Pancreas (tissue), 10 donors: ENCODE results near the gene SRMS. TPM values are rescaled to one million over a fixed set of nuclear protein-coding genes. Genes with fewer than 3 reads are reported as not detected.

Experiments used
- ATAC-seq, 4 donors: fragments of 200-7000 bp; cut with Tn5 transposase; one replicate each; pipeline versions ENCODE4 v1.8.0 to v1.9.1; 2020; ENCODE audit warnings: mild to moderate bottlenecking in 4 of 4, moderate library complexity in 4 of 4
- DNase-seq, 6 donors: peaks; one replicate each; pipeline ENCODE4 v3.0.0-alpha.2; 2020
- FAIRE-seq: peaks from 2 replicates; lab custom pipeline; 2012; peaks lifted over from hg19 to GRCh38; lab: Jason Lieb, UNC
- H3K27ac ChIP-seq, 4 donors: fragments of 200-600 bp; sonication (generic); 1 replicate in 3 of 4; 2 replicates in 1 of 4; pipeline versions ENCODE4 v1.5.0 to v1.8.0; 2020
- H3K27me3 ChIP-seq, 4 donors: fragments of 200-600 bp; one replicate each; pipeline ENCODE4 v1.8.0; 2021
- H3K36me3 ChIP-seq, 3 donors: fragments of 200-600 bp; sonication (generic) in 1 of 3; one replicate each; pipeline versions ENCODE4 v1.5.0 to v1.8.0; 2020 to 2021
- H3K4me1 ChIP-seq, 3 donors: fragments of 200-600 bp; one replicate each; pipeline ENCODE4 v1.8.0; 2021
- H3K4me3 ChIP-seq, 4 donors: fragments of 200-600 bp; sonication (generic) in 2 of 4; one replicate each; pipeline versions ENCODE4 v1.5.0 to v1.8.0; 2020 to 2021
- H3K9me3 ChIP-seq, 4 donors: fragments of 200-600 bp; one replicate each; pipeline ENCODE4 v1.8.0; 2021
- WGBS, 2 donors: extraction: QIAGEN DNeasy Blood & Tissue Kit; methylation state at CpG; one replicate each; pipeline ENCODE4 v1.1.7; 2013; 5-methylcytosine and 5-hydroxymethylcytosine counted together
- intact Hi-C, 3 donors: fragments of 100-400 bp; cut with DNase I; formaldehyde crosslinking; loops; one replicate each; pipeline versions ENCODE4 v1.11.1 to v1.14.2; 2022
- polyA plus RNA-seq, 2 donors: library from polyadenylated mRNA; stranded (reverse); fragments of 200-250 nt; gene quantifications; one replicate each; pipeline ENCODE4 v1.2.3, GENCODE V29; 2013
- total RNA-seq, 6 donors: library from RNA; stranded (reverse); fragmentation: NEBNext Ultra II Directional in 4 of 6; extraction: Animal tissue kit (Norgen Biotek cat#: 25700) in 4 of 6; gene quantifications; one replicate each; pipeline versions ENCODE4 v1.2.1 to v1.2.4, GENCODE V29; 2021 to 2023
- TF ChIP-seq, protein P1 (sequence below), 4 donors: fragments of 200-600 bp; sonication (generic) in 3 of 4; IDR thresholded peaks; one replicate each; pipeline versions ENCODE4 v1.5.0 to v1.8.0; 2021; ENCODE audit warnings: antibody characterized with exemption in 4 of 4
- donor health status: healthy with polysubstance abuse.
- donor health status: DM: no; HTN: no; CAD: no; lungs with moderate emphysema.
- donor health status: DM: no; HTN: no; CAD: no.
- donor health status: control.
- donor health status: control.
- donor health status: Bipolar disorder and iron deficiency.
- donor health status: DM: yes; HTN: yes; CAD: no.
- donor health status: DM: no; HTN: no; CAD: no.
- donor health status: DM: no; HTN: no; CAD: no.
- donor health status: DM: yes; HTN: yes; CAD: no.

SRMS gene
- total and polyA plus RNA-seq, 8 donors: not detected

DNA sequence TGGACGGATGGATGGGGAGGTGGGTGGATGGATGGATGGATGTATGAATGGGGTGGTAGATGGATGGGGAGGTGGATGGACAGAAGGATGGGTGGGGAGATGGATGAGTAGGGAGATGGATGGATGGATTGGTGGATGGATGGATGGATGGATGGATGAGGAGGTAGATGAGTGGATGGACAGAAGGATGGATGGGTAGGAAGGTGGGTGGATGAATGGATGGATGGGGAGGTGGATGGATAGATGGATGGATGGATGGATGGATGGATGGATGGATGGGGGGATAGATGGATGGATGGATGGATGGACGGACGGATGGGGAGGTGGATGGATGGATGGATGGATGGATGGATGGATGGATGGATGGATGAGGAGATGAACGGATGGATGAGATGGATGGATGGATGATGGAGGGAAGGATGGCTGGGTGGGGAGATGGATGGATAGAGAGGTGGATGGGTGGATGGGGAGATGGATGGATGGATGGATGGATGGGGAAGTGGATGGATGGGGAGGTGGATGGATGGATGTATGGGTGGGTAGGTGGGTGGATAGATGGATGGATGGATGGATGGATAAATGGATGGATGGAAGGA, 55.8 kb downstream of the SRMS start:
- no peak overlapping the region for H3K4me3 ChIP-seq
- TF ChIP-seq, protein P1, sequence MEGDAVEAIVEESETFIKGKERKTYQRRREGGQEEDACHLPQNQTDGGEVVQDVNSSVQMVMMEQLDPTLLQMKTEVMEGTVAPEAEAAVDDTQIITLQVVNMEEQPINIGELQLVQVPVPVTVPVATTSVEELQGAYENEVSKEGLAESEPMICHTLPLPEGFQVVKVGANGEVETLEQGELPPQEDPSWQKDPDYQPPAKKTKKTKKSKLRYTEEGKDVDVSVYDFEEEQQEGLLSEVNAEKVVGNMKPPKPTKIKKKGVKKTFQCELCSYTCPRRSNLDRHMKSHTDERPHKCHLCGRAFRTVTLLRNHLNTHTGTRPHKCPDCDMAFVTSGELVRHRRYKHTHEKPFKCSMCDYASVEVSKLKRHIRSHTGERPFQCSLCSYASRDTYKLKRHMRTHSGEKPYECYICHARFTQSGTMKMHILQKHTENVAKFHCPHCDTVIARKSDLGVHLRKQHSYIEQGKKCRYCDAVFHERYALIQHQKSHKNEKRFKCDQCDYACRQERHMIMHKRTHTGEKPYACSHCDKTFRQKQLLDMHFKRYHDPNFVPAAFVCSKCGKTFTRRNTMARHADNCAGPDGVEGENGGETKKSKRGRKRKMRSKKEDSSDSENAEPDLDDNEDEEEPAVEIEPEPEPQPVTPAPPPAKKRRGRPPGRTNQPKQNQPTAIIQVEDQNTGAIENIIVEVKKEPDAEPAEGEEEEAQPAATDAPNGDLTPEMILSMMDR (IDR thresholded peaks at IDR 0.05): no peak
- H3K27me3 ChIP-seq: no peaks in the 10 kb centered on the region
- 44 to 55% methylated on average over 4 of the region's 4 CpGs for WGBS, 2 donors
- H3K27ac ChIP-seq: no peak overlapping the region
- no peaks in the 10 kb centered on the region for H3K9me3 ChIP-seq
- no peaks in the 10 kb centered on the region for H3K36me3 ChIP-seq
- no peak for DNase-seq
- intact Hi-C loops: no loop called here
- no peak for FAIRE-seq
- peaks cover 0 to 3% (median 0%) of the 10 kb centered on the region in 3 donors for H3K4me1 ChIP-seq
- no peak for ATAC-seq

DNA sequence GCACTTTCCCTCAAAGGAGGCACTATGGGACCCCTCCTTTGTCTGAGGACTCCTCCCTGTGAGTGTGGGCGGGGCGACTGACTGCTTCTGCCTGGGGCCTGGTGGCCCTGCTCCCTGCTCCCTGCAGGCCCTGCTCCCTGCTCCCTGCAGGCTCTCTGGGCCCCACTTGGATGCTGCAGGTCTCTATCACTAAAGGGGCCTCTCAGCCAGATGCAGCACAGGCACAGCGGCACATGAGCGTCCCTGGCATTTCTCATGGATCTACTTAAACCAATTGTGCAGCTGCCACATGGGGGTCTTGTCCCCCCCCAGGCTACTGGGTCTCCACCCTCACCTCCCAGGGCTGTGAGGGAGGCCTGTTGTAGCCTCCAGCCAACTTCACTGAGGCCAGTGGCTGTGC, 56.5 kb downstream of the SRMS start:
- TF ChIP-seq, protein P1 (IDR thresholded peaks at IDR 0.05): no peak
- Histone ChIP-seq H3K4me3 (no peak overlapping the region), H3K27me3 (no peaks in the 10 kb centered on the region), H3K36me3 (no peaks in the 10 kb centered on the region), H3K9me3 (no peaks in the 10 kb centered on the region), H3K27ac (no peak overlapping the region), H3K4me1 (no peaks in the 10 kb centered on the region)
- intact Hi-C loops: no loop called here
- WGBS, 2 donors: 46 to 58% methylated on average over 4 of the region's 4 CpGs
- DNase-seq (peak in 2 of 6 donors; percentile 5 to 43), ATAC-seq (no peak), FAIRE-seq (no peak)

Other genes with a start within 250 kb of the SRMS start
- gene CHRNA4, start 186.4 kb downstream of the SRMS start, total RNA-seq: under 1 TPM in 1 of 6 donors, not detected in 5; 0.47 TPM
- gene CHRNA4, start 186.4 kb downstream of the SRMS start, polyA plus RNA-seq: under 1 TPM in 1 of 2 donors, not detected in 1; 0.02 TPM
- 1 to 10 TPM in 4 of 6 donors, under 1 TPM in 2; 0.54 to 2.1 (median 1.4) TPM for gene KCNQ2, start 75.1 kb downstream of the SRMS start, total RNA-seq
- 10 to 100 TPM in 1 of 2 donors, 1 to 10 TPM in 1; 5.8 to 12.5 TPM for gene KCNQ2, start 75.1 kb downstream of the SRMS start, polyA plus RNA-seq
- 10 to 100 TPM in 4 of 6 donors, 1 to 10 TPM in 2; 5.0 to 22.9 (median 15.4) TPM for gene EEF1A2, start 48.7 kb downstream of the SRMS start, total RNA-seq
- 10 to 100 TPM; 28.2 to 86.9 TPM for gene EEF1A2, start 48.7 kb downstream of the SRMS start, polyA plus RNA-seq
- gene PPDPF, start 27.0 kb downstream of the SRMS start, total RNA-seq: 100 to 1,000 TPM in 4 of 6 donors, 10 to 100 TPM in 2; 77.7 to 194 (median 134) TPM
- 100 to 1,000 TPM; 205 to 224 TPM for gene PPDPF, start 27.0 kb downstream of the SRMS start, polyA plus RNA-seq
- gene PTK6, start 10.4 kb downstream of the SRMS start, total RNA-seq: 1 to 10 TPM in 3 of 6 donors, under 1 TPM in 3; 0.61 to 4.5 (median 1.2) TPM
- 1 to 10 TPM in 1 of 2 donors, under 1 TPM in 1; 0.91 to 2.6 TPM for gene PTK6, start 10.4 kb downstream of the SRMS start, polyA plus RNA-seq
- gene FNDC11, start 6.4 kb upstream of the SRMS start, total RNA-seq: under 1 TPM in 4 of 6 donors, not detected in 2; 0.06 to 0.25 (median 0.09) TPM
- gene FNDC11, start 6.4 kb upstream of the SRMS start, polyA plus RNA-seq: under 1 TPM; 0.27 to 0.35 TPM
- gene HELZ2, start 26.5 kb upstream of the SRMS start, total RNA-seq: 10 to 100 TPM; 10.1 to 23.4 (median 13.0) TPM
- 10 to 100 TPM in 1 of 2 donors, 1 to 10 TPM in 1; 6.5 to 14.8 TPM for gene HELZ2, start 26.5 kb upstream of the SRMS start, polyA plus RNA-seq
- 1 to 10 TPM; 4.1 to 8.2 (median 5.2) TPM for gene GMEB2, start 79.4 kb upstream of the SRMS start, total RNA-seq
- gene GMEB2, start 79.4 kb upstream of the SRMS start, polyA plus RNA-seq: 10 to 100 TPM in 1 of 2 donors, 1 to 10 TPM in 1; 8.8 to 10.4 TPM
- gene STMN3, start 105.7 kb upstream of the SRMS start, total RNA-seq: 10 to 100 TPM in 2 of 6 donors, 1 to 10 TPM in 4; 4.4 to 13.1 (median 7.9) TPM
- gene STMN3, start 105.7 kb upstream of the SRMS start, polyA plus RNA-seq: 10 to 100 TPM; 17.4 to 37.8 TPM
- gene RTEL1, start 110.6 kb upstream of the SRMS start, total RNA-seq: 10 to 100 TPM; 10.5 to 19.2 (median 13.9) TPM
- gene RTEL1, start 110.6 kb upstream of the SRMS start, polyA plus RNA-seq: 10 to 100 TPM; 28.4 to 36.6 TPM
- 1 to 10 TPM in 4 of 6 donors, under 1 TPM in 2; 0.31 to 2.7 (median 1.7) TPM for gene TNFRSF6B, start 148.9 kb upstream of the SRMS start, total RNA-seq
- 10 to 100 TPM; 14.0 to 31.0 TPM for gene TNFRSF6B, start 148.9 kb upstream of the SRMS start, polyA plus RNA-seq
- gene ARFRP1, start 160.2 kb upstream of the SRMS start, total RNA-seq: 10 to 100 TPM; 13.9 to 27.0 (median 18.9) TPM
- gene ARFRP1, start 160.2 kb upstream of the SRMS start, polyA plus RNA-seq: 10 to 100 TPM; 45.1 to 47.7 TPM
- 10 to 100 TPM in 4 of 6 donors, 1 to 10 TPM in 2; 9.3 to 15.8 (median 11.1) TPM for gene ZGPAT, start 160.3 kb upstream of the SRMS start, total RNA-seq
- gene ZGPAT, start 160.3 kb upstream of the SRMS start, polyA plus RNA-seq: 10 to 100 TPM; 42.6 to 61.6 TPM
- 1 to 10 TPM; 2.6 to 6.0 (median 3.1) TPM for gene LIME1, start 188.9 kb upstream of the SRMS start, total RNA-seq
- 10 to 100 TPM; 44.6 to 46.6 TPM for gene LIME1, start 188.9 kb upstream of the SRMS start, polyA plus RNA-seq
- 10 to 100 TPM; 25.8 to 44.2 (median 30.6) TPM for gene SLC2A4RG, start 192.0 kb upstream of the SRMS start, total RNA-seq
- 10 to 100 TPM; 63.2 to 67.1 TPM for gene SLC2A4RG, start 192.0 kb upstream of the SRMS start, polyA plus RNA-seq